Small intestine (tissue), 7 donors: ENCODE results near the gene WSB1. TPM values are rescaled to one million over a fixed set of nuclear protein-coding genes. Genes with fewer than 3 reads are reported as not detected.

Source experiments
- DNase-seq, 2 donors: peaks; one replicate each; pipeline versions ENCODE4 v3.0.0 to v3.0.0-alpha.2; 2013
- FAIRE-seq: peaks from 2 replicates; lab custom pipeline; 2012; peaks lifted over from hg19 to GRCh38; lab: Jason Lieb, UNC
- H3K27ac ChIP-seq, 3 donors: one replicate each; pipeline ENCODE4 v1.5.1; 2013; ENCODE audit warnings: low read length in 2 of 3, mild to moderate bottlenecking in 2 of 3, control low read depth in 1 of 3, inconsistent platforms in 1 of 3, low read depth in 1 of 3, moderate library complexity in 1 of 3
- H3K27me3 ChIP-seq, 3 donors: one replicate each; pipeline ENCODE4 v1.6.1; 2013; ENCODE audit warnings: low read length in 3 of 3, inconsistent platforms in 1 of 3; ENCODE audit not compliant: control insufficient read depth in 3 of 3, insufficient read depth in 3 of 3
- H3K36me3 ChIP-seq, 3 donors: one replicate each; pipeline ENCODE4 v1.6.1; 2013; ENCODE audit warnings: low read length in 3 of 3, inconsistent platforms in 1 of 3, low read depth in 1 of 3, mild to moderate bottlenecking in 1 of 3, moderate library complexity in 1 of 3; ENCODE audit not compliant: control insufficient read depth in 3 of 3, insufficient read depth in 2 of 3
- H3K4me1 ChIP-seq, 3 donors: one replicate each; pipeline ENCODE4 v1.6.1; 2013; ENCODE audit warnings: low read length in 2 of 3, inconsistent platforms in 1 of 3, low read depth in 1 of 3, mild to moderate bottlenecking in 1 of 3, moderate library complexity in 1 of 3; ENCODE audit not compliant: control insufficient read depth in 3 of 3, insufficient read depth in 2 of 3
- H3K4me3 ChIP-seq, 3 donors: one replicate each; pipeline ENCODE4 v1.5.1; 2013; ENCODE audit warnings: low read length in 3 of 3, control low read depth in 1 of 3, inconsistent platforms in 1 of 3, low read depth in 1 of 3, mild to moderate bottlenecking in 1 of 3, moderate library complexity in 1 of 3
- H3K9me3 ChIP-seq, 2 donors: one replicate each; pipeline ENCODE4 v1.6.1; 2013; ENCODE audit warnings: low read depth in 1 of 2, low read length in 1 of 2; ENCODE audit not compliant: control insufficient read depth in 2 of 2, insufficient read depth in 1 of 2
- WGBS, 3 donors: extraction: QIAGEN DNeasy Blood & Tissue Kit; methylation state at CpG; one replicate each; pipeline ENCODE4 v1.1.7; 2013; 5-methylcytosine and 5-hydroxymethylcytosine counted together
- polyA plus RNA-seq, 4 donors: library from polyadenylated mRNA; stranded (reverse) in 3 of 4; unstranded in 1 of 4; fragments of 200-250 nt in 3 of 4; fragments of 120-200 nt in 1 of 4; gene quantifications; one replicate each; pipeline versions ENCODE4 v1.2.1 to v1.2.3, GENCODE V29; 2013
- donor health status: healthy with polysubstance abuse.
- donor health status: control.
- donor health status: control.
- donor health status: Bipolar disorder and iron deficiency.
- donor health status: healthy.

Gene WSB1
- polyA plus RNA-seq, 4 donors: 28.9 to 176 (median 44.2) TPM

- Histone ChIP-seq H3K27ac (no peak overlapping the region), H3K36me3 (no peaks in the 10 kb centered on the region), H3K27me3 (no peaks in the 10 kb centered on the region), H3K4me1 (no peaks in the 10 kb centered on the region), H3K4me3 (no peak overlapping the region), H3K9me3 (no peaks in the 10 kb centered on the region)
- FAIRE-seq (no peak), DNase-seq (no peak)
- WGBS, 3 donors: 66 to 77% (median 73%) methylated on average over 3 of the region's 3 CpGs
Measured at GRCh38 chr17:27363326-27363725, 69.4 kb downstream of the WSB1 start.

Other genes with a start within 250 kb of the WSB1 start
- 10 to 100 TPM in 3 of 4 donors, 1 to 10 TPM in 1; 8.6 to 73.8 (median 12.9) TPM for gene KSR1, start 162.3 kb downstream of the WSB1 start, polyA plus RNA-seq